Left forelimb (tissue), 1 donor: ENCODE measurements around the gene TBCK.
"Not testable (repeated sequence)": the region's sequence is repeated elsewhere in the genome, so short reads cannot be mapped to it uniquely, and the experiment has no call there.

ENCODE experiments used
- DNase-seq: peaks from one replicate; pipeline ENCODE4 v3.0.0-alpha.2; 2018; ENCODE audit warnings: low spot score

The TBCK gene

GRCh38 chr4:106114270-106114669, 201.7 kb downstream of the TBCK start:
- no peak for DNase-seq

- DNase-seq = not testable (repeated sequence)
Measured at GRCh38 chr4:106111778-106112469, 204.1 kb downstream of the TBCK start.

- DNase-seq = no peak
Measured at GRCh38 chr4:106109929-106110328, 206.1 kb downstream of the TBCK start.

GRCh38 chr4:106105697-106106096, 210.3 kb downstream of the TBCK start:
- DNase-seq = no peak

- DNase-seq = no peak
Measured at GRCh38 chr4:106104276-106104675, 211.7 kb downstream of the TBCK start.

- DNase-seq = no peak
Measured at GRCh38 chr4:106096454-106096853, 219.6 kb downstream of the TBCK start.

- DNase-seq = no peak
Measured at GRCh38 chr4:106095408-106095807, 220.6 kb downstream of the TBCK start.

GRCh38 chr4:106092361-106093040, 223.5 kb downstream of the TBCK start:
- no peak for DNase-seq

- DNase-seq = no peak
Measured at GRCh38 chr4:106090826-106091225, 225.2 kb downstream of the TBCK start.

- no peak for DNase-seq
Measured at GRCh38 chr4:106083065-106083464, 232.9 kb downstream of the TBCK start.

GRCh38 chr4:106080376-106080775, 235.6 kb downstream of the TBCK start:
- DNase-seq = no peak

- no peak for DNase-seq
Measured at GRCh38 chr4:106079616-106080015, 236.4 kb downstream of the TBCK start.

- DNase-seq = no peak
Measured at GRCh38 chr4:106065018-106065417, 251.0 kb downstream of the TBCK start.

- no peak for DNase-seq
Measured at GRCh38 chr4:106063009-106063408, 253.0 kb downstream of the TBCK start.

GRCh38 chr4:106062452-106062875, 253.5 kb downstream of the TBCK start:
- DNase-seq = no peak

GRCh38 chr4:106058921-106059320, 257.1 kb downstream of the TBCK start:
- no peak for DNase-seq

- DNase-seq = no peak
Measured at GRCh38 chr4:106056914-106057313, 259.1 kb downstream of the TBCK start.

GRCh38 chr4:106051514-106051913, 264.5 kb downstream of the TBCK start:
- DNase-seq = no peak

GRCh38 chr4:106049490-106049889, 266.5 kb downstream of the TBCK start:
- no peak for DNase-seq

- DNase-seq = no peak
Measured at GRCh38 chr4:106048250-106048971, 267.6 kb downstream of the TBCK start.

- no peak for DNase-seq
Measured at GRCh38 chr4:106046083-106046482, 269.9 kb downstream of the TBCK start.

GRCh38 chr4:106041294-106042002, 274.6 kb downstream of the TBCK start:
- DNase-seq = no peak
